Heart left ventricle (tissue), 13 donors: ENCODE results near the gene USP32.

ENCODE experiments used
- POLR2A ChIP-seq, 2 donors: fragments of 450-650 bp; IDR thresholded peaks; one replicate each; pipeline ENCODE4 v1.6.1; 2017; ENCODE audit warnings: antibody characterized with exemption in 2 of 2, mild to moderate bottlenecking in 2 of 2, moderate library complexity in 2 of 2
- TF ChIP-seq, protein P1 (sequence below), 12 donors: fragments of 200-600 bp; sonication (generic) in 4 of 12; IDR thresholded peaks; one replicate each; pipeline versions ENCODE4 v1.5.0 to v1.8.0; 2018 to 2022; ENCODE audit warnings: antibody characterized with exemption in 12 of 12, mild to moderate bottlenecking in 5 of 12
- donor health status: ischemic (EF 13 %, LVEDD 7.1; RV severe dilation, severe dysfunction).
- donor health status: DM: no; HTN: yes; CAD: no.
- donor health status: DM: no; HTN: no; CAD: no.
- donor health status: ischemic (EF 25% LVEDD 6.9; RV normal size, moderate dysfunction).
- donor health status: ischemic (EF 25% LVEDD 5.7; RV mildly dilated, moderate dysfunction).
- donor health status: ischemic (EF 35%, LVEDD 5.7; RV mildly dilated, moderate dysfunction).
- donor health status: nonischemic (EF 11% LVEDD 7.7; RV severe dilation, severe dysfunction).
- donor health status: DM: yes; HTN: yes; CAD: no.
- donor health status: PGD.
- donor health status: ischemic (EF 29% LVEDD 5.4; RV normal size, mild dysfunction).
- donor health status: nonischemic (EF 23%, LVEDD 6.1; RV moderate dilation, normal function).

- TF ChIP-seq, protein P1, sequence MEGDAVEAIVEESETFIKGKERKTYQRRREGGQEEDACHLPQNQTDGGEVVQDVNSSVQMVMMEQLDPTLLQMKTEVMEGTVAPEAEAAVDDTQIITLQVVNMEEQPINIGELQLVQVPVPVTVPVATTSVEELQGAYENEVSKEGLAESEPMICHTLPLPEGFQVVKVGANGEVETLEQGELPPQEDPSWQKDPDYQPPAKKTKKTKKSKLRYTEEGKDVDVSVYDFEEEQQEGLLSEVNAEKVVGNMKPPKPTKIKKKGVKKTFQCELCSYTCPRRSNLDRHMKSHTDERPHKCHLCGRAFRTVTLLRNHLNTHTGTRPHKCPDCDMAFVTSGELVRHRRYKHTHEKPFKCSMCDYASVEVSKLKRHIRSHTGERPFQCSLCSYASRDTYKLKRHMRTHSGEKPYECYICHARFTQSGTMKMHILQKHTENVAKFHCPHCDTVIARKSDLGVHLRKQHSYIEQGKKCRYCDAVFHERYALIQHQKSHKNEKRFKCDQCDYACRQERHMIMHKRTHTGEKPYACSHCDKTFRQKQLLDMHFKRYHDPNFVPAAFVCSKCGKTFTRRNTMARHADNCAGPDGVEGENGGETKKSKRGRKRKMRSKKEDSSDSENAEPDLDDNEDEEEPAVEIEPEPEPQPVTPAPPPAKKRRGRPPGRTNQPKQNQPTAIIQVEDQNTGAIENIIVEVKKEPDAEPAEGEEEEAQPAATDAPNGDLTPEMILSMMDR (IDR thresholded peaks at IDR 0.05): no peak
- no peak for TF ChIP-seq POLR2A (IDR thresholded peaks at IDR 0.05)
Measured at GRCh38 chr17:60147553-60148223, 244.2 kb downstream of the USP32 start.
